GM10847 (cell line): ENCODE data around the gene PRRT4.

ENCODE experiments used
- POLR2A ChIP-seq: IDR thresholded peaks from 2 replicates; pipeline ENCODE4 v1.6.1; 2011; ENCODE audit not compliant: insufficient read length; ENCODE audit errors: extremely low read depth

The PRRT4 gene

DNA sequence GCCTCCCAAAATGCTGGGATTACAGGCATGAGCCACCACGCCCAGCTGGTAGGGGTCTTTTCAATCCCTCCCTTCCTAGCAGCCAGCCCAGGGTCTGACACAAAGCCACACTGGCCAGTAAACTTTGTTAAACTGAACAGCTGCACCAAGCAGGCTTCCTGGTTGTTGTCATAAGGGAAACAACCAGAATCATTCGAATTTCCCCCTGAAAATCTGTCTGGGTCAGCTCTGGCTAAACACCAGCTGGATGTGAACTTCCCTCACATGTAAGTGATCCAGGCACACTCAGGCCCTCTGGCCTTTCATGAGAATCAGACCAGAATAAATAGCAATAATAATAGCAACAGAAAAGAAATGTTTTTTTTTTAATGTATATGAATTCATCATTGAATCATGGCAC lies 40.9 kb upstream of the PRRT4 start:
- no peak for TF ChIP-seq POLR2A

DNA sequence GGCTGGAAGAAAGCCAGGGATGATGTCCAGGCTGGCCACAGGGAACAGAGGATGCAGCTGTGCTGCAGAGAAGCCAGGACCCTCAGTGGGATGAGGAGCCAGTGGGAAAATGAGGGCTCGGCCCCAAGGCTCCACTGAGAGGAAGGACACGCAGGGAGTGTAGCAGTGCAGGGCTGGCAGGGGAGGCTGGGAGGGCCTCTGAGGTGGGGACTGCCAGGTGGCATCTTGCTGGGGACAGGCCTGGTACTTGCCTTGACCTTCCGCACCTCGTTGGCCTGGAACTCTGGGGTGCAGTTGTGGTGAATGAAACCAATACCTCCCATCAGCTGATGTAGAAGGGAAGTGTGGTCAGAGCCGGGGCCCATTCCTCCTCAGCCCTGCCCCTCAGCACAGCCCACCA lies 39.1 kb upstream of the PRRT4 start:
- TF ChIP-seq POLR2A = no peak

DNA sequence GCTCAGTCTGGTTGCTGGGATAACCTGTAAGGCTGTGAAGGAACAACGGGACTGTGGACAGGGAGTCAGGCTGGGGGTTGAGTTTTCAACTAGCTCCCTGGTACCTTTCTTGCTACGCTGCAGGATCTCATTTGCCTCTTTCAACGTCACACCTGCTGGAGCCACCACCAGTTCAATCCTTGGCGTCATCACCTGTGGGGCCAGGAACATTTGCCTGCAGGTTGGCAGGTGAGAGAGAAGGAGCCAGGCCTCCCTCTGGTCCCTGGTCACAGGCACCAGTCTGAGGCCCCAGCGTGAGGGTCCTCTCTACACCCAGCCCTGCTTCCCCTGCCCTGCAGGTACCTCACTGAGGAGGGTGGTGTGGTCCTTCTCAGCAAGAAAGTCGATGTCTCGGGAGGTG lies 38.5 kb upstream of the PRRT4 start:
- TF ChIP-seq POLR2A = no peak

DNA sequence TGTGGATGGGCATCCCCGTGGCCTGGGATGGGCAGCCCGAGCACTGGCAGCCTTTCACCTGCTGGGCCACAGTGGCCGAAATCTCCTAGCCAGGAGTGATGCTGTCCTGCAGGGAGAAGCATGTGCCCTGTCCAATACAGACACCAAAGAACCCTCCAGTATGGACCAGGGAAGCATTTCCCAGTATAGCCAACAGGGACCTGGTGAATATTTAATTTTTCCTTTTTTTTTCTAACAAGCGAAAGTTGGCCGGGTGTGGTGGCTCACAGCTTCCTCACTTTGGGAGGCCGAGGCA lies 37.3 kb upstream of the PRRT4 start:
- no peak for TF ChIP-seq POLR2A

DNA sequence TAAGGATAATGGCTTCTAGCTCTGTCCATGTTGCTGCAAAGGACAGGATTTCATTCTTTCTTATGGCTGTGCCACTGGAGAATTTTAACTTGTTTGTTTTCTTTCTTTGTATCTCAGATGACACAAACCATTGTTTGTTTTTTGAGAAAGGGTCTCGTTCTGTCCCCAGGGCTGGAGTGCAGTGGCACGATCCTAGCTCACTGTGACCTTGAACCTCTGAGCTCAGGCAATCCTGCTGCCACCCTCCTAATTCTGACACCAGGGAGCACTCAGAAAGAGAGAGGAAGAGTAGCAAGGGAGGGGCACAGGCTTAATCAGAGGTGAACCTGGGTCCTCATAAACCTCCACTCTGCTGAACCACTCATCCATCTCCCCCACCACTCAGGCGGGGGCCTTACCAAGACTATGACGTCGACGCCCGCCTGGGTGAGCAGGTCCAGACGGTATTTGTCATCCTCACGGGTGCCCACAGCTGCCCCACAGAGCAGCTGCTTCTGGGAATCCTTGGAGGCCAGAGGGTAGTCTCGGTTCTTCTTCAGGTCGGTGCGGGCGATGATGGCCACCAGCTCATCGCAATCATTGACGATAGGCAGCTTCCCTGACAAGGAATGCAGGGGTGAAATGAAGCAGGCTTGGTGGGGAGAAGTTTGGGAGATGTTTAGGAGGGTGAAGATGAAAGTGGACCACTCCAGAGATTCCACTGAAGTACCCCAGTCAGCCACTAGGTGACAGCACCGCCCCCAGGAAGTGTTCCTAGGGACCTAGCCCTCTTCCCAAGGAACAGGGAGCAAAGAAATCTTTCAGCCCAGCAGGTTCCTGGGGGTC lies 36.7 kb upstream of the PRRT4 start:
- no peak for TF ChIP-seq POLR2A

DNA sequence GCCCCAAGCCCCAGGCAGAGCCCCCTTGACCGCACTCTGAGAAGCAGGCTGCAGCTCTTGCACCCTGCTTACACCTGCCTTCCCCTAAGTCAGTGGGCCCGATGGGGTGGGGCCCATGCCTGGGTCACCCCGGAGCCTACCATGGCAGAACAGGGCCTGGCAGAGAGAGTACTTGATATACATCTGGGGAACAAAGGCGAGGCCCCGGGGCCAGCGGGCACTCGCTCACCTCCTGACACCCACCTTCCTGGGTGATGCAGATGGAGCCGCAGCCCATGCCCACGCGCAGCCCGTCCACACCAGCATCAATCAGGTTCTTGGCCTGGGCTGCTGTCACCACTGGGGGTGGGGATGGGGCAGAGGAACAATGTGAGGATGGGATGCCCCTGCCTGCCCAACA lies 34.9 kb upstream of the PRRT4 start:
- no peak for TF ChIP-seq POLR2A

DNA sequence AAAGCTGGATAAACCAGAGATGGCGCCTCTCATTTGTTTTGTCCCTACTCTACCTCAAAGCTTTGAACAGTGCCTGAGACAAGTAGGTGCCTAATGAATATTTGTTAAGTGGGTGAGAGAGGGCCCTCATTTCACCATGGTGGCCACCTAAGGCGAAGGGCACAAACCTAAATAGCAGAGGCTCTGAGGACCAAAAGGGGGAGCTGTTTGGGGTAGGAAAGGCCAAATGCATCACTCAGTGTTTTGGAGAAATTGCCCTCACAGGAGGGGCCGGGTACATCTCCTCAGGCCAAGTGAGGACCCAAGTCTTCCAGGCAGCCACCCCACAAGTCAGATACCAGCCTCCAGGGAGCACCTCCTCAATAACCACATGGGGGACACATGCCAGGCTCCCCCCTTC lies 34.3 kb upstream of the PRRT4 start:
- TF ChIP-seq POLR2A = no peak

DNA sequence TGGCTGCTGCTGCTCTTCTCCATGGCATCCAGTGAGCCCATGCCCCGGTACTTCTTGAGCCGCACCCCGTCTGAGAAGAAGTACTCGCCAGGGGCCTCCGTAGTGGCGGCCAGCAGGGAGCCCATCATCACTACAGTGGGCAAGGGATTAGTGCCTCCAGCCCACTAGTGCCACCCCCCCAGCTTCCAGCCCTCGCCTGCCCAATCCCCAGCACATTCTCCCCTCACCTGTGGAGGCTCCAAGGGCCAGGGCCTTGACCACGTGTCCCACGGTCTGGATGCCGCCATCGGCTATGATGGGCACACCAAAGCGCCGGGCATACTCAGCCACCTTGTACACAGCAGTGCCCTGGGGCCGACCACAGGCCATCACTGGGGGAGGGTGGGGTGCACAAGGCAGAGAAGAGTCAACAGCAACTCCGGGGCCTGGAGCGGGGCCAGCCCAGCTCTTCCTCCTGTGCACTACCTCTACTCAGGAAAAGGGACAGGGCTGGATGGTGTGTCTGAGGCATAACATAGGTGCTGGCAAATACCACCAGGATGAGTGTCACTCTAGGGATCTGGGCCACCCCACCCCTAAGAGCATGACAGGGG lies 33.5 kb upstream of the PRRT4 start:
- no peak for TF ChIP-seq POLR2A

DNA sequence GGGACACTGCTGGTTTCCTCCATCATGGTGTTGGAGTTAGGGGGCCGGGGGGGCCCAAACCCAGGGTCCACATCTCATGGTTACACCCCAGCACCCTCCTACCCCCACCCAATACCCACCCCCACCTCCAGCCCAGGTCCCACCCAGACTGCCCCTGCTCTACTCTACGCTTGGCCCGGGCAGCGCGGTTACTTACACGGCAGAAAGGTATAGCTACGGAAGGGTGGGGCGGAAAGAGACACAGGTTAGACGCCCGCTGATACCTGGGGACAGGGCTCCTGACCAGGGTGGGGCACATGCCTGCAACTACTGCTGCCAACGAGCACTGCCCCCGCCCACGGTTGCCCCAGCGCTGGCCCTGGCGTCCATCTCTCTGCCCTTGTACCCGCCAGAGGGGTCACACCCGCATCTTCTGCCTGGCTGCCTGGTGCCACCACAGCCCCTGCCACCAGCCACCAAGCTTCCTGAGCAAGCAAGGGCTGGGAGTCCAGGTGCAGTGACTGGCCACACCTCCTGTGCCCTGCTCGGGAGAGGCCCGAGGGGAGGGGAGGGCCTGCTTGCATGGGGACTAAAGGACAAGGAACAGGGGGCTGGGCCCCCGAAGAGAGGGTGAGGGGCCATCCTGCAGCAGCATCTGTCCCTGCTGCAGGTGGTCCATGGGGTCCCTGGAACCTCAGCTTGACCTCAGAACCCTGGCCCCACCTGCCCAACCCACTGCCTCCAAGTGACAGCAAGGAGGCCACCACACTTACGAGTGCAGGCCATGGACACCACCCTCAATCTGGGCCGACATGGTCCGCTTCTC lies 32.2 kb upstream of the PRRT4 start:
- TF ChIP-seq POLR2A = no peak

DNA sequence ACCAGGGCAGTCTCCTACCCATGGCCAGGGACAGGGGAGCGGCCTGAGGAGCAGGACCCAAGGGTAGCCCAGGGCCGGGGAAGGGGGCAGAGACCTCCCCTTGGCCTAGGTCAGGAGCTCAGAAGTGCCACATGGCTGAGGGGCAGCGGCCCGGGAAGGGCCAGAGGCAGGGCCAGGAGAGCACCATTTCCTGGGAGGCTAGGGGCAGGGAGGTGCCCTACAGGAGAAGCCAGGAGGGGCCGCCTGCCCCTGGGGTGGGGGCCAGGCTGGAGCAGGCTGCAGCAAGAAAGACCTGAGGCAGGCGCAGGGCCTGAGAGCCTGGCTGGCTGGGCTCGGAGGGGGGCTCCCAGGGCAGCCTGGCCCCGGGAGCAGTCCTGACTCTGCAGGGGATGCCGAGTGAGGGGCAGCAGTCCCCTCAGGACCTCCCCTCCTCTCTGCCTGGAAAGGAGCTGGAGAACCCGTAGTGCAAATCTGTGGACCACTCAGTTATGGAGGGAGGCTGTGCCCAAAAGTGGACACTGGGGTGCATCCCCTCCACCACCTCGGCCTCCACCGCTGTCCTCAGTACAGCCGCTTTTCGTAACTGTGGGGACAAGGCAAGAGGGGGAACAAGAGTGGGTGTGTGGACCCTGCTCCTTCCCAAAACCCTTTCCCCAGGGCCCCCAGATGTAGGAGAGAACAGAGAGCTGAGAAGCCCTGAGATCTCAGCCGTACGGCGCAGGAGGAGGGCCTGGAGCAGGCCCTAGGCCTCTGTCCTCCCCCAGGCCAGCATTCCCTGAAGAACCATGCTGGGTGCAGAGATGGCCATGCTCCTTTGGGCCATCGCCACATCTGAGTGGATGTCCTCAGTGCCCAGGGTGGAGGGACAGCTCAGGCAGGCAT lies 31.2 kb upstream of the PRRT4 start:
- TF ChIP-seq POLR2A = no peak

DNA sequence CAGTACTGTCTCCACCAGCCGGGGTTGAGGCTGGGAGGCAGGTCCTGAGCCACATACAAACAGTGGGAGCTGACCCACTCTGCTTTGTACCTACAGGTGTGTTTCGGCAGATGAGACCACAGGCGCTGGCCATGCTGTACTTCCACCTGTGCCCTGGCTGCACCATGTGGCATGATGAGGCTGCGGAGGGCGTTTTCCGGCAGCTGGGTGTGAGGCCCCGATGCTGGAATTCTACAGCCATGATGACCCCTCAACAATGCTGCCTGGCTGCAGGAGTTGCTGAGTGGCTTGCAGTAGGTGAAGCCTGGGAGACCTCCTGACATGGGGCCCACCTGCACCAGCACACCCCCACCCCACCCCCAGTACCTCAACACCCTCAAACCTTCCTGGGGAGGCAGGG lies 30.3 kb upstream of the PRRT4 start:
- TF ChIP-seq POLR2A = no peak

DNA sequence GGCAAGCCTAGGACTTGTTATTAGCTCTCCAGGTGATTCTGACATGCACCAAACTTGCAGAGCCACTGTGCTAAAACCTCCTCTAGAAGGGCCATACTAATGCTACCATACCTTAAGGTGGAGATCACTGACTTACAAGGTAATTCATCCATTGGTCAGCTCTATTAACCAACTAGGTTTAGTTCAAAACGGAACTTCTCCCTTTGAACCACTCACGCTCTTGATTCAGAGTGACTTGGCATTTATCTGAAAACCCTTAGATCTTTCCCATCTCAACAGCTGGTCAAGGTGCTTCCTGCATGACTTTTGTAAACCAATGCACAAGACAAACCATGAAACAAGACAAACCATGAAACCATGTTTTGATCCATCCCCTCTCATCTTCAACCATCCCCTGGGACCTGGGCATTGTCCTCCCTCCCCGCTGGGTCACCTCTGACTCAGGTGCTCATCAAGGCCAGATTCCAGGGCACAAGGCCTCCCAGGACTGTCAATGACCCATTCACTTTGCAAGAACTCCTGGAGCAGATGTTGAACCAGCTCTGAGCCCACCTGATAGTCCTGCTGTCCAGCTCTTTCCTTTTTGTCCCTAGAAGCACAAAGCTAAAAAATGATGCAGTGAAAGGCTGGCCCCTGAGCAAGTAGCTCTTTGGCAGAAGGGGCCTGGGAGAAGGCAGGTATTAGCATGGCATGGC lies 29.5 kb upstream of the PRRT4 start:
- TF ChIP-seq POLR2A = no peak

DNA sequence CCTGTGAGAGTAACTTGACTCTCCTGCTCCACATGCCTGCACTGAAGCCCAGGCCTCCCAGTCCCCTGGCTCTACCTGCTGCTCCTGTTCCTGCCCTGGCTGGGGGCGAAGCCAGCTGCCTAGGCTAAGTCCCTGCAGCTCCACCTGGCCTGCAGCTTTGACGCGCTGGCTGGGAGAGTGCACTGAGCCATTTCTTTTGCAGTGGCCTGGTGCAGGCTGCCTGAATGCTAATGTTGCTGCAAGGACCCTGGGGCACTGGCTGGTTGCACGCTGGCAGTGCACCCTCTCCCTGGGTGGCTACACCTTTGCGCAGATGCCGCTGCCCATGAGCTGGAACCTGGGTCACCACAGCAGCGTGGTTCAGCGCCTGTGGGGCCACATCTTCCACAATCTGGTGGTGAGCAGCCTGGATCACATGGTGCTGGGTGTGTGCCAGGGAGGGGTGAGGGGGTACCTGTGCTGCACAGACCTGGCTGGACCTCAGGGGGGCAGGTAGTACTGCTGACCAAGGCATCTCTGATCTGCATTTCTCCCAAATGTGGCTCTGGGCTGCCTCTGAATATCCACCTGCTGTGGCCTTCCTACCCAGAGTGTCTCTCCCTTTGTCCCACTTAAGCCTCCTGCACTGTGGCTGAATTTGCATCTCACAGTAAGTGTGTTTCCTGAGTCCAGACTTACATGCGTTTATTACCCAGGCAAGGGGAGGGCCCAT lies 28.3 kb upstream of the PRRT4 start:
- no peak for TF ChIP-seq POLR2A

DNA sequence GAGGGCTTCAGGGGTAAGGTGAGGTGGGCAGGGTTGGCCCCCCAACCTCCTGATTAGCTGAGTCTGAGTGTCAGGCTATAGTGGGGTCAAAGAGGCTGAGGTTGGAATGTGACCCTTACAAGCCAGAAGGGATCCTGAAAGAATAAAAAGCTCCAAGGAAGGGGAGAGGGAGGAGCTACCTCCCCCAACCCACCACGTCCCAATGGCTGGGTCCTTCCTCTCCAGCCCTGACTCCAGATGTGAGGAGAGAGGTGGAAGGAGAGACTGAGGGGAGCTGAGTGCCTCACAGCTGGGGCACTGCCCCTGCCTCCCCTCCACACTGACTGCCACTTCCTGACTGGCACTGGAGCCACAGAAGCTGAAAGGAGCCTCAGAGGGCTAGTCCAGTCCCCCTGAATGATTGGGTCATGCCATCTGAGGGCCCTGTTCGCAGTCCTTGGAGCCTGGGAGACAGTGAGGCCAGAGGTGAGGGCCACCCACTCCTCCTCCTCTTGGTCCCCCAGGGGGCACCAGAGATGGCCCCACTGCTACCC lies 27.7 kb upstream of the PRRT4 start:
- no peak for TF ChIP-seq POLR2A

DNA sequence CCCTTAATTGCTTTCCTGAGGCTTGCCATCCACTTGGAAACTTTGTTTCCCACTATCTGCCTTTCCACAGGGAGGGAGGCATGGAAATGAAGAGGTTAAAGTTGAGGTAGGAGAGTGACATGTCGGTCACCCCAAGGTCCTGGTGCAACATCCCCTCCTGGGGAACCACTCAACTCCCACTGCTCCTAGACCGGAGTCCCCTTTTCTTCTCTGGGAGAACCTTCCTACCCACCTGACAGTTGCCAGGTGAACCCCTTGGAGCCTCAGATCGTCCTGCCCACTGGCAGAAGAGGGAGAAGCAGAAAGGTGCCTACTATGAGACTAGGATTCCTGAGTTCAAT lies 26.6 kb upstream of the PRRT4 start:
- no peak for TF ChIP-seq POLR2A
